Esophagus muscularis mucosa (tissue), 3 donors: ENCODE results near the gene RUNX2.

Experiments
- POLR2A ChIP-seq: fragments of 450-650 bp; IDR thresholded peaks from one replicate; pipeline ENCODE4 v1.6.1; 2017; ENCODE audit warnings: antibody characterized with exemption, moderate library complexity, mild to moderate bottlenecking, low read depth
- TF ChIP-seq, protein P1 (sequence below), 3 experiments: fragments of 200-600 bp in 2 of 3; fragments of 450-650 bp in 1 of 3; sonication (generic) in 2 of 3; IDR thresholded peaks; one replicate each; pipeline ENCODE4 v1.5.1; 2017 to 2019; ENCODE audit warnings: antibody characterized with exemption in 3 of 3, mild to moderate bottlenecking in 2 of 3, moderate library complexity in 1 of 3

DNA sequence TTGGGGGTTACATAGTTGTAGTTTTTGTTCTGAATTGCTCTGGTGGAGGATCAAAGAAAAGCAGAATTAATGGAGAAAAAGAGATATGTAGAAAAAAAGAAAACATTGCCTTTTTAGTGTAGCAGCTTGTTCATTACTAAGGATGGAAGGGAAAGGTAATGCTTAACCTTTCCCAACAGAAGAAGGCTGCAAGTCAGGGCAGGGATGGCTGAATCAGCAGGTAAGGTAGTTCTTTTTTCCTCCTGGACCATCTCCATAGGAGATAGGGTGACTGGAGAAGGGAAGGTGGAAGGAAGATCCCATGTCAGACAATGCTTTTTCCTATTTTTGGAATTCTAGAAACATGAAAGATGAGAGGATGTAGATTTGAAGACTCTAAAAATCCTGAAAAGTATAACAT lies 129.0 kb downstream of the RUNX2 start:
- TF ChIP-seq, protein P1, sequence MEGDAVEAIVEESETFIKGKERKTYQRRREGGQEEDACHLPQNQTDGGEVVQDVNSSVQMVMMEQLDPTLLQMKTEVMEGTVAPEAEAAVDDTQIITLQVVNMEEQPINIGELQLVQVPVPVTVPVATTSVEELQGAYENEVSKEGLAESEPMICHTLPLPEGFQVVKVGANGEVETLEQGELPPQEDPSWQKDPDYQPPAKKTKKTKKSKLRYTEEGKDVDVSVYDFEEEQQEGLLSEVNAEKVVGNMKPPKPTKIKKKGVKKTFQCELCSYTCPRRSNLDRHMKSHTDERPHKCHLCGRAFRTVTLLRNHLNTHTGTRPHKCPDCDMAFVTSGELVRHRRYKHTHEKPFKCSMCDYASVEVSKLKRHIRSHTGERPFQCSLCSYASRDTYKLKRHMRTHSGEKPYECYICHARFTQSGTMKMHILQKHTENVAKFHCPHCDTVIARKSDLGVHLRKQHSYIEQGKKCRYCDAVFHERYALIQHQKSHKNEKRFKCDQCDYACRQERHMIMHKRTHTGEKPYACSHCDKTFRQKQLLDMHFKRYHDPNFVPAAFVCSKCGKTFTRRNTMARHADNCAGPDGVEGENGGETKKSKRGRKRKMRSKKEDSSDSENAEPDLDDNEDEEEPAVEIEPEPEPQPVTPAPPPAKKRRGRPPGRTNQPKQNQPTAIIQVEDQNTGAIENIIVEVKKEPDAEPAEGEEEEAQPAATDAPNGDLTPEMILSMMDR (IDR thresholded peaks at IDR 0.05), result no peak
- TF ChIP-seq POLR2A, result no peak
